Ishikawa (cell line): Measurements from ENCODE around the gene CUL5.
A peak's percentile ranks its signal among the peaks of the same experiment; 100 is the strongest.

Experiments
- CEBPB ChIP-seq: IDR thresholded peaks from 2 replicates; pipeline ENCODE4 v1.6.1; 2012
- CREB1 ChIP-seq: IDR thresholded peaks from 2 replicates; pipeline ENCODE4 v1.6.1; 2012; ENCODE audit warnings: low read depth
- EGR1 ChIP-seq: IDR thresholded peaks from 2 replicates; pipeline ENCODE4 v1.6.1; 2012
- EP300 ChIP-seq: IDR thresholded peaks from 2 replicates; pipeline ENCODE4 v1.6.1; 2012; ENCODE audit warnings: borderline replicate concordance
- RAD21 ChIP-seq: IDR thresholded peaks from 2 replicates; pipeline ENCODE4 v1.6.1; 2012; ENCODE audit warnings: low read depth
- TEAD4 ChIP-seq: IDR thresholded peaks from 2 replicates; pipeline ENCODE4 v1.6.1; 2012
- ZBTB7A ChIP-seq: IDR thresholded peaks from 2 replicates; pipeline ENCODE4 v1.6.1; 2012; ENCODE audit warnings: low read depth
- TF ChIP-seq, protein P1 (sequence below): IDR thresholded peaks from 2 replicates; pipeline ENCODE4 v1.6.1; 2012; ENCODE audit warnings: low read depth, mild to moderate bottlenecking
- TF ChIP-seq, protein P2 (sequence below): IDR thresholded peaks from 2 replicates; pipeline ENCODE4 v1.6.1; 2012

DNA sequence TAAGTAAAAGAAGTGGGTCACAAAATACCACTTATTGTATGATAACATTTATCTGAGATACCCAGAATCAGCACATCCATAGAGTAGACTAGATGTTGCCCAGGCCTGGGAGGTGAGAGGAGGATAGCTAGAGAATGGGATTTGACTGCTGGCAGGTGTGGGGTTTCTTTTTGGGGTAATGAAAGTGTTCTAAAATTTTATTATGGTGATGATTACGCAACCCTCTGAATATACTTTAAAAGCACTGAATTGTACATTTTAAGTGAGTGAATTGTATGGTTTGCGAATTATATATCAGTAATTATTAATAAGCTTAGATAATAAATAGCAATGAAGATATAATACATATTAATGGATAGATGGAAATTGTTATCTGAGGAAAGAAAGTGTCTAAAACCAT lies 77.0 kb downstream of the CUL5 start:
- TF ChIP-seq TEAD4 (no peak), EP300 (no peak), CEBPB (peak; percentile 69), ZBTB7A (no peak), EGR1 (no peak), CREB1 (no peak), RAD21 (no peak)
- TF ChIP-seq, protein P1, sequence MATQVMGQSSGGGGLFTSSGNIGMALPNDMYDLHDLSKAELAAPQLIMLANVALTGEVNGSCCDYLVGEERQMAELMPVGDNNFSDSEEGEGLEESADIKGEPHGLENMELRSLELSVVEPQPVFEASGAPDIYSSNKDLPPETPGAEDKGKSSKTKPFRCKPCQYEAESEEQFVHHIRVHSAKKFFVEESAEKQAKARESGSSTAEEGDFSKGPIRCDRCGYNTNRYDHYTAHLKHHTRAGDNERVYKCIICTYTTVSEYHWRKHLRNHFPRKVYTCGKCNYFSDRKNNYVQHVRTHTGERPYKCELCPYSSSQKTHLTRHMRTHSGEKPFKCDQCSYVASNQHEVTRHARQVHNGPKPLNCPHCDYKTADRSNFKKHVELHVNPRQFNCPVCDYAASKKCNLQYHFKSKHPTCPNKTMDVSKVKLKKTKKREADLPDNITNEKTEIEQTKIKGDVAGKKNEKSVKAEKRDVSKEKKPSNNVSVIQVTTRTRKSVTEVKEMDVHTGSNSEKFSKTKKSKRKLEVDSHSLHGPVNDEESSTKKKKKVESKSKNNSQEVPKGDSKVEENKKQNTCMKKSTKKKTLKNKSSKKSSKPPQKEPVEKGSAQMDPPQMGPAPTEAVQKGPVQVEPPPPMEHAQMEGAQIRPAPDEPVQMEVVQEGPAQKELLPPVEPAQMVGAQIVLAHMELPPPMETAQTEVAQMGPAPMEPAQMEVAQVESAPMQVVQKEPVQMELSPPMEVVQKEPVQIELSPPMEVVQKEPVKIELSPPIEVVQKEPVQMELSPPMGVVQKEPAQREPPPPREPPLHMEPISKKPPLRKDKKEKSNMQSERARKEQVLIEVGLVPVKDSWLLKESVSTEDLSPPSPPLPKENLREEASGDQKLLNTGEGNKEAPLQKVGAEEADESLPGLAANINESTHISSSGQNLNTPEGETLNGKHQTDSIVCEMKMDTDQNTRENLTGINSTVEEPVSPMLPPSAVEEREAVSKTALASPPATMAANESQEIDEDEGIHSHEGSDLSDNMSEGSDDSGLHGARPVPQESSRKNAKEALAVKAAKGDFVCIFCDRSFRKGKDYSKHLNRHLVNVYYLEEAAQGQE, result no peak
- TF ChIP-seq, protein P2, sequence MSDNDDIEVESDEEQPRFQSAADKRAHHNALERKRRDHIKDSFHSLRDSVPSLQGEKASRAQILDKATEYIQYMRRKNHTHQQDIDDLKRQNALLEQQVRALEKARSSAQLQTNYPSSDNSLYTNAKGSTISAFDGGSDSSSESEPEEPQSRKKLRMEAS, result no peak
